Spinal cord (tissue), 10 donors: Measurements from ENCODE around the gene GXYLT2. TPM values are rescaled to one million over a fixed set of nuclear protein-coding genes. Genes with fewer than 3 reads are reported as not detected.

Experiments used
- DNase-seq, 6 donors: peaks; one replicate each; pipeline versions ENCODE4 v3.0.0 to v3.0.0-alpha.2; 2013 to 2015; ENCODE audit warnings: low spot score in 6 of 6, low read depth in 4 of 6
- H3K27ac ChIP-seq: one replicate; pipeline ENCODE4 v1.5.1; 2013; ENCODE audit warnings: low read depth, low read length, control low read depth
- H3K27me3 ChIP-seq: one replicate; pipeline ENCODE4 v1.6.1; 2013; ENCODE audit warnings: low read length; ENCODE audit not compliant: control insufficient read depth, insufficient read depth
- H3K36me3 ChIP-seq: one replicate; pipeline ENCODE4 v1.6.1; 2013; ENCODE audit warnings: low read length; ENCODE audit not compliant: control insufficient read depth, insufficient read depth
- H3K4me1 ChIP-seq: one replicate; pipeline ENCODE4 v1.6.1; 2013; ENCODE audit warnings: low read length; ENCODE audit not compliant: control insufficient read depth, insufficient read depth
- H3K4me3 ChIP-seq: one replicate; pipeline ENCODE4 v1.5.1; 2013; ENCODE audit warnings: low read depth, low read length, control low read depth
- H3K9me3 ChIP-seq: one replicate; pipeline ENCODE4 v1.6.1; 2013; ENCODE audit warnings: low read length; ENCODE audit not compliant: control insufficient read depth, insufficient read depth
- WGBS: methylation state at CpG from one replicate; pipeline ENCODE4 v1.1.5; 2013; ENCODE audit warnings: missing lambda C conversion rate; ENCODE audit not compliant: insufficient coverage; 5-methylcytosine and 5-hydroxymethylcytosine counted together
- polyA plus RNA-seq, 2 donors: library from polyadenylated mRNA; unstranded; fragments of 120-200 nt; gene quantifications; one replicate each; pipeline ENCODE4 v1.2.1, GENCODE V29; 2013; ENCODE audit not compliant: insufficient read length in 2 of 2
- total RNA-seq, 2 donors: library from RNA; depleted of rRNA in 1 of 2; stranded (reverse); fragments of 120-200 nt in 1 of 2; fragments of >200 nt in 1 of 2; gene quantifications; one replicate each; pipeline versions ENCODE4 v1.2.3 to v1.2.4, GENCODE V29; 2013 to 2014
- donor health status: healthy.

GXYLT2 gene
- total and polyA plus RNA-seq, 4 donors = 5.9 to 30.9 (median 17.9) TPM

DNA sequence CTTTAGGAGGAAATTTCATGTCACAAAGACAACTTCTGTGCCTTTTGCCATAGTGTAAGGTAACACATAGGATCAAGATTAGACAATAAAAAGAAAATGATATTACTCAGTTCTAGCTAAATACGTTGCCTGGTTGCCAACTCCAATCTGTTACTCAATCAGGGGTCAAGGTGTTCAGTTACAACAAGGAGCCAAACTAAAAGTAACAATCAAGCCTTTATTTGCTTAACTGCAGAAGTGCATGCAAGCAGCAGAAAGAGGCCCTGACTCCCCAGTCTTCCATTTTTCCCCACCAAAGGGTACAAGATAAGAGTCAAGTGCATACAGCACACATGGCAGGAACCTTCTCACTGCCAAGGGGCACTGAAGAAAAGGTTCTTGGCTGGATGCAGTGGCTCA, 80.4 kb downstream of the GXYLT2 start:
- Histone ChIP-seq H3K27ac (no peak overlapping the region), H3K4me1 (no peaks in the 10 kb centered on the region), H3K36me3 (no peaks in the 10 kb centered on the region), H3K9me3 (no peaks in the 10 kb centered on the region), H3K27me3 (no peaks in the 10 kb centered on the region), H3K4me3 (no peak overlapping the region)
- DNase-seq = no peak
- WGBS = no CpG with 5 or more reads among the region's 1 CpG

- Histone ChIP-seq H3K27ac (no peak overlapping the region), H3K27me3 (no peaks in the 10 kb centered on the region), H3K4me3 (no peak overlapping the region), H3K9me3 (no peaks in the 10 kb centered on the region), H3K4me1 (no peaks in the 10 kb centered on the region), H3K36me3 (no peaks in the 10 kb centered on the region)
- WGBS = no CpG with 5 or more reads among the region's 3 CpGs
- DNase-seq = no peak
Measured at GRCh38 chr3:72969766-72970165, 81.9 kb downstream of the GXYLT2 start.

GRCh38 chr3:72970942-72971341, 83.1 kb downstream of the GXYLT2 start:
- H3K27ac ChIP-seq = no peak overlapping the region
- no peak for DNase-seq
- H3K27me3 ChIP-seq = no peaks in the 10 kb centered on the region
- no peaks in the 10 kb centered on the region for H3K36me3 ChIP-seq
- 93% methylated on average over 2 of the region's 2 CpGs for WGBS
- no peaks in the 10 kb centered on the region for H3K4me1 ChIP-seq
- no peaks in the 10 kb centered on the region for H3K9me3 ChIP-seq
- H3K4me3 ChIP-seq = no peak overlapping the region

- H3K27me3 ChIP-seq = no peaks in the 10 kb centered on the region
- H3K27ac ChIP-seq = no peak overlapping the region
- H3K36me3 ChIP-seq = no peaks in the 10 kb centered on the region
- no peaks in the 10 kb centered on the region for H3K9me3 ChIP-seq
- WGBS = 63% methylated on average over 1 of the region's 3 CpGs
- no peak for DNase-seq
- H3K4me1 ChIP-seq = no peaks in the 10 kb centered on the region
- H3K4me3 ChIP-seq = no peak overlapping the region
Measured at GRCh38 chr3:72972706-72973030, 84.8 kb downstream of the GXYLT2 start.

- 61% methylated on average over 7 of the region's 7 CpGs for WGBS
- Histone ChIP-seq H3K4me3 (no peak overlapping the region), H3K27ac (no peak overlapping the region)
Measured at GRCh38 chr3:72973031-72973723, 85.3 kb downstream of the GXYLT2 start.

DNA sequence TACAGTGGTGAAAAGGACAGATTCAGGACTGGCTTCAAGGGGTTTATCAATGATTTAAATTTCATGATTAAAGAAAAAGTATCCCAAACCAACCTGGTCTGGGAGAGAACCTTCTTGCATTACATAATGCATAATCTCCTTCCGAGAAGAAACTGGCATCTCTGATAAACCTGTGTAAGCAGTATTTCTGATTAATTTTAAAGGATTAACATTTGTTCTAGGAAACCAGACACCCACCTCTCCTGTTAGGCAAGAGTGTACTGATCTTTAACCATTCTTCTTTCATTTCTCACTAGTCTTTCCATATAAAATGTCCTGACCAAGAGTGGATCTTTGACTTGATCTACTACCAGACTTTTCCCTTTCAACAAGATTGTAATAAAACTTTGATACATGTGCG, 85.9 kb downstream of the GXYLT2 start:
- no peaks in the 10 kb centered on the region for H3K4me1 ChIP-seq
- no CpG with 5 or more reads among the region's 2 CpGs for WGBS
- no peaks in the 10 kb centered on the region for H3K36me3 ChIP-seq
- no peaks in the 10 kb centered on the region for H3K9me3 ChIP-seq
- no peak for DNase-seq
- H3K4me3 ChIP-seq = no peak overlapping the region
- no peaks in the 10 kb centered on the region for H3K27me3 ChIP-seq
- H3K27ac ChIP-seq = no peak overlapping the region

More at GRCh38 chr3:72973031-72973723, 85.3 kb downstream of the GXYLT2 start:
- no peaks in the 10 kb centered on the region for H3K36me3 ChIP-seq
- no peak for DNase-seq
- H3K4me1 ChIP-seq = no peaks in the 10 kb centered on the region
- H3K27me3 ChIP-seq = no peaks in the 10 kb centered on the region
- H3K9me3 ChIP-seq = no peaks in the 10 kb centered on the region

DNA sequence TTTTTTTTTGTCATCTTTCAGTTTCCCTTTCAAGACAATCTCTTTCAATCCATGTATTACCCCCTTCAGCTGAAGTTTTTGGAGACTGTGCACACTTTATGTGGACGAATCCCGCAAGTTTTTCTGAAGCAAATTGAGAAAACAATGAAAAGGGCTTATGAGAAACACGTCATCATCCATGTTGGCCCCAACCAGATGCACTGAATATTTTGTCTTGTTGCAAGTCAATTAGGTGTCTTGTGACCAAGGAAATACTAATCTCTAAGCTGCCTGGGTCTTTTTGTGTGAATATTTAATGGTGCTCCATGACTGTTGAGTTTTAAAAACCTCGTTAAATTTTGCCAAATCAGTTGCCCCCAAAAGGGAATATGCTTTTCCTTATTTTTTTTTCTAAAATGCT, 87.1 kb downstream of the GXYLT2 start:
- H3K4me1 ChIP-seq = no peaks in the 10 kb centered on the region
- H3K27me3 ChIP-seq = no peaks in the 10 kb centered on the region
- H3K9me3 ChIP-seq = no peaks in the 10 kb centered on the region
- DNase-seq = no peak
- H3K4me3 ChIP-seq = no peak overlapping the region
- WGBS = 100% methylated on average over 1 of the region's 4 CpGs
- no peak overlapping the region for H3K27ac ChIP-seq
- H3K36me3 ChIP-seq = no peaks in the 10 kb centered on the region

- Histone ChIP-seq H3K9me3 (no peaks in the 10 kb centered on the region), H3K4me1 (no peaks in the 10 kb centered on the region), H3K27ac (no peak overlapping the region), H3K27me3 (no peaks in the 10 kb centered on the region), H3K4me3 (no peak overlapping the region), H3K36me3 (no peaks in the 10 kb centered on the region)
- no peak for DNase-seq
- WGBS = no CpG with 5 or more reads among the region's 1 CpG
Measured at GRCh38 chr3:72976281-72976741, 88.5 kb downstream of the GXYLT2 start.

GRCh38 chr3:72977060-72977808, 89.4 kb downstream of the GXYLT2 start:
- no peak overlapping the region for H3K4me3 ChIP-seq
- H3K36me3 ChIP-seq = no peaks in the 10 kb centered on the region

More at GRCh38 chr3:72977060-72977808, 89.4 kb downstream of the GXYLT2 start:
- 100% methylated on average over 2 of the region's 5 CpGs for WGBS
- H3K27ac ChIP-seq = no peak overlapping the region
- H3K9me3 ChIP-seq = no peaks in the 10 kb centered on the region
- DNase-seq = no peak
- no peaks in the 10 kb centered on the region for H3K27me3 ChIP-seq
- no peaks in the 10 kb centered on the region for H3K4me1 ChIP-seq
